NCI-H1105 (cell line): Measurements from ENCODE around the gene AKAP10.
"Not testable (repeated sequence)": the region's sequence is repeated elsewhere in the genome, so short reads cannot be mapped to it uniquely, and the experiment has no call there.

Experiments
- DNase-seq: peaks from one replicate; lab custom pipeline; 2025; lab: John Stamatoyannopoulos, UW

Gene AKAP10

DNA sequence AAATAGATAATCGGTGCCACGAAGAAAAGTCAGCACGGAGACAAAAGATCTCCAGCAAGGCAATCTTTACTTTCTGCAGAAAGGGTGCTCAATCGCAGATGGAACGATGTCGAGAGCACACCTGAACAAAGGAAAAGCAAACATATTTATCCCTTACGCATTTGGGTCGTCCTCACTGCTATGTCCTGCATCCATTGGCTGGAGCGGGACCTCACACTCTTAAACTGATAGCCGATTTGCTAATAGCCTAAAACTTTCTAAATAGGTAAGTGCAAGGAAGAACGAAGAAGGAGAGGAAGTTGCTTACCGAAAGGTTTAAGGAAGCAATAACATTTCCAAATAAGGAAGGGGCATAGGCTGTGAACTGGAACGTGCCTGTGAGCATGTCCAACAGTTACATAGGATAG, 1.2 kb upstream of the AKAP10 start:
- DNase-seq: no peak

DNA sequence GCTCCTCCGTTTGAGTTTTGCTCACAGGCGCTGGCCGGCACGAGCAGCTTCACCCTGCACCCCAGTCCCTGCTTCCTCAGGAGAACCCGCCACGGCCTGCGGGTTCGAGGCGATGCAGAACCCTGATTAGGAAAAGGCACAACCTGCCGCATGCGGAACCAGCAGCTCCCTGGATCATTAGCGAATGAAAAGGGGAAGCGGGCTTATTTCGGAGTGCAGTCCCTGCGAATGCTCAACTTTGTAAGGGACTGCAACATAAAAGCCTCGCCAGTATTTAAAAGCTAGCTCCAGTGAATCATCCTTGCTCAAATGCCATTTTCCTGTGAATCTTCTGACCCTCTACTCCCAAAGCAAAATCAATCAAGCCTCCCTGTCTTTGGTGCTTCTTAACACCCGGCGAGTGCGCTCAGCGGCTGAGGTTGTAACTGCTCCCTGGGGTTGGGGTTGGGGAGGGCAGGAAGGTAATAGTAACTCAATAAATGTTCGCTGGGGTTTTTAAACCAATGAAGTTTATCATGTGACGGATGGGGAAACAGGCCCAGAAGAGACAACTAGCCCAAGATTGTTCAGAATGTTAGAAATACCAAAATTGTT, 678 bp upstream of the AKAP10 start:
- DNase-seq: no peak

DNA sequence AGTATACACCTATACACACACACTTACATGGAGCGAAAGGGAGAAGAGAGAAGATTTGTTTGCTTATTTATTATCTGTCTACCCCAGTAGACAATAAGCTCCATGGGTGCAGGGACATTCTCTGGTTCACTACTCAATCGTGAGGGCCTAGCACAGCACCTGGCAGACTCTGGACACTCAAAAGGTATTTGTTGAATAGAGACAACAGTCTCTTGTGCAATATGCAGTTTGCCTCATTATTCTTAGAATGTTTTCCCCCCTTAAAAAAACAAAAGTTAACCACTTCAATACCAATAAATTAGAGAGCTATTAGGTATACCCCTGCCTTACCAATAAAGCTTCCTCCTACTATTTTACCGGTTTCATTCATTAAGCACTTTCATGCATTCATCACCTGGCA, 2.0 kb downstream of the AKAP10 start:
- DNase-seq: no peak

- DNase-seq: no peak
These were observed 4.5 kb downstream of the AKAP10 start for GRCh38 chr17:19973156-19973555.

GRCh38 chr17:19962954-19963353, 14.7 kb downstream of the AKAP10 start:
- not testable (repeated sequence) for DNase-seq

DNA sequence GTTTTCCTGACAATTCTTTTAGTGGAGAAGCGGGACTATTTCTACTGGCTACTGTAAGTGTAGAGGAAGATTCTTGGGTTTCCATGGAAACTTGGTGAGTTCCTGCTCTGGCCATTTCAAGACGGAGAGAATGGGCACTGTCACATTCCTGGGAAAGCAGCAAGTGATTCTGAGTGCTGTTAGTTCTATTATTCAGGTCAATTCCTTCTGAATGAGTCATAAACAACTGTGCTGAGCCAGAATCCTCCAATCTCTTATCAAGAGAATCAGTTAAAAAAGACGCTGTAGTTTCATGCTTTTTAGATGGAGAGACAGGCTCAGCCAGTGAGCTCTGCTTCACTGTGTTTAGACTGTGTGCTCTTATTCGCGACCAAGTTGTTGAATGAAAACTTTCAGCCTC, 19.6 kb downstream of the AKAP10 start:
- DNase-seq: no peak

DNA sequence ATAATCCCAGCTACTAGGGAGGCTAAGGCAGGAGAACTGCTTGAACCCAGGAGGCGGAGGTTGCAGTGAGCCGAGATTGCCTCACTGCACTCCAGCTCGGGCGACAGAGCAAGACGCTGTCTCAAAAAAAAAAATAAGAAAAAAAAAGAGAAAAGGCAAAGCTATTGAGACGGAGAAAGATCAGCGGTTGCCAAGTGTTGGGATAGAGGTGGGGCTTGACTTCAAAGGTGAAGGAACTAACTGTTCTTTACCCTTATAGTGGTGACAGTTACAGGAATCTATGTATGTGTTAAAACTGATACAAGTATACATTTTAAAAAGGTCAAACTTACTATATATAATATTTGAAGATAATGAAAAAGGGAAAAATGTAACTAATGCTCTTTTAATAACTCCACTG, 22.5 kb downstream of the AKAP10 start:
- DNase-seq: no peak

DNA sequence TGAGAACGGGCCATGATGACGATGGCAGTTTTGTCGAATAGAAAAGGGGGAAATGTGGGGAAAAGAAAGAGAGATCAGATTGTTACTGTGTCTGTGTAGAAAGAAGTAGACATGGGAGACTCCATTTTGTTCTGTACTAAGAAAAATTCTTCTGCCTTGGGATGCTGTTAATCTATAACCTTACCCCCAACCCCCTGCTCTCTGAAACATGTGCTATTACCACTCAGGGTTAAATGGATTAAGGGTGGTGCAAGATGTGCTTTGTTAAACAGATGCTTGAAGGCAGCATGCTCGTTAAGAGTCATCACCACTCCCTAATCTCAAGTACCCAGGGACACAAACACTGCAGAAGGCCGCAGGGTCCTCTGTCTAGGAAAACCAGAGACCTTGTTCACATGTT, 26.2 kb downstream of the AKAP10 start:
- DNase-seq: not testable (repeated sequence)

- DNase-seq: not testable (repeated sequence)
These were observed 26.9 kb downstream of the AKAP10 start for GRCh38 chr17:19950624-19951195.

DNA sequence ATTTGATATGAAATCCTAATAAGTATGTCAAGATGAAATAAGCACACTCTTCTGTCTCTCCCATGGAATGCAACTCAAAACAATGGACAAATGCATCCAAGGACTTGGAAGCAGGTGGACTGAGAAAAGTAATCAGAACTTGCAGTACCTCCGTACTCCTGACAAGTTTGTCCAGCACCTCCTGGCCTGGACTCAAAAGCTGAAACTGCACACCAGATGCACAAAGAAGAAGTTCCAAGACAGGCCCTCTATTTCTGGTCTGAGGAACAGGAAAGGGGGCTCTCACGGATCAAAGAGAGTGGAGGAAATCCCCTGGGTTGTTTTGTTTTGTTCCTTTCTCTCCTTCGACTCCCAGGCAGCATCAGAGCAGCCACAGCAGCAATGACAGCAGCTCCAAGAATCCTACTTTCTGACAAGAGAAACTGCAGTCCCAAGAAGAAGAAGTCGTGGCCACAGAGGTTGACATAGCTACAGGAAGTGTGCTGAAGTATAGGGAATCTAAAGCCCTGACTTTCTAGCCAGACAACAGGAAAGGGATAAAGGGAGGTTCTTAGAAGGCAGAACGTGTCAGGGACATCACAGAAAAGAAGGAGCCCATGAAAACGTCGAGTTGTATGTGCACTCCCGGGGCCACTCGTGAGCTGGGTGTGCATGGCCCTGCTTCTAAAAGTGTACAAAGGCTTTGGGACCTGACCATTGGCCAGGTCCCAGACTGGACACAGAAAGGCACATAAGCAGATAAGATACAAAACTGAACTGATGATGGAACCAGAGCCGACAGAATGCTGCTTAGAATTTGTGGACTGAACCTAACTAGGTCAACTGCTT, 29.3 kb downstream of the AKAP10 start:
- DNase-seq: no peak

DNA sequence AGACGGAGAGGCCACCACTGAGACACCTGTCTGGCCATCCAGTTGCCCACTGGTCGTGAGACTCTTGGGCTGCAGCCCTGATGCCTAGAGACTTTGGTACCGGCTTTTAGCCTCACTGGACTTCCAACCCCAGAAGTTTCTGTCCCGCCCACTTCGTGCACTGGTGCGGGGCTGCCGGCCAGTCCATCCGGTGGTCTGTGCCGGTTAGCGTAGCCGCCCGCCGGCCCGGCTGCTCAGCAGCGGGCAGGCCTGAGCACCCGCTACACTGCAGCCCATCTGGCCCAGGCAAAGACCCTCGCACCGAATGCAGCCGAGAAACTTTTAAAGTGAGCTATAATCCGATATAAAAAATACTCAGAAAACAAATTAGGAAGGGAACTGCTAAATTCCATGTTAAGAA, 30.7 kb downstream of the AKAP10 start:
- DNase-seq: no peak

DNA sequence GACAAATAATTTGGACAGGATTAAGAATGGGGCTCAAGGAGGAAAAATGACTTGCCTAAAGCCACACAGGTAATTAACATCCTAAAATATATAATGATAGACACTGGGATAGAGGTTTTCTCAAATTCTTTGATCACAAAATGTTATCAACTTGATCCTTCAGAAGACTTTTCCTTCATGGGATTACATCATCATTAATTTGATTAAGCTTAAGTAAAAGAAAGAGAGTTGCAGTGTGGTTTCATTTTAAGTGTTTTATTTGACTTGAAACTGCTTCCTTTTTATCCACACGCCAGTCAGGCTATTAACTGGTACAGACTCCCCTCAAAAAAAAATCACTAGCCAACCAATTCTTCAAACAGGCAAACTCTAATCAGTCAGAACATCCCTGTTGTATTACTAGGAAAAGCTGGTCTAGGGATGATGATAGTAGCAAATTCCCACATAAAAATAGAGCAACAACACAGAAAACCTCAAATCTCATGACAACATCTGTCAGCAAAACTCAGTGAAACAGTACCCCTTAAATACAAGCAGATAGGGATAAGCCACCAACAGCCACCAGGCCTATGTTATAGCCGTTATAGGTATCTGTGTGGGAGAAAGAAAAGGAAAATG, 32.5 kb downstream of the AKAP10 start:
- DNase-seq: no peak

DNA sequence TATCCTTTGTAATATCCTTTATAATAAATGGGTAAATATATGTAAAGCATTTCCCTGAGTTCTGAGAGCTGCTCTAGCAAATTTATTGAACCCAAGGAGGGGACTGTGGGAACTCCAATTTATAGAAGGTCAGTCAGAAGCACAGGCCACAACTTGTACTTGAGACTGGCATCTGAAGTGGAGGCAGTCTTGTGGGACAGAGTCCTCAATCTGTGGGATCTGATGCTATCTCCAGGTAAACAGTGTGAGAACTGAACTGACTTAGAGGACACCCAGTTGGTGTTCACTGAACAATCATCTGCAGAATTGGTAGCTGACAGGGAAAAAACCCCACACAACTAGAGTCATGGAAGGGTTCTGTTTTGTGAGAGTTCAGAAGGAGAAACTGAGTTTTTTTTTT, 34.0 kb downstream of the AKAP10 start:
- DNase-seq: no peak

- DNase-seq: no peak
These were observed 34.6 kb downstream of the AKAP10 start for GRCh38 chr17:19943026-19943425.

DNA sequence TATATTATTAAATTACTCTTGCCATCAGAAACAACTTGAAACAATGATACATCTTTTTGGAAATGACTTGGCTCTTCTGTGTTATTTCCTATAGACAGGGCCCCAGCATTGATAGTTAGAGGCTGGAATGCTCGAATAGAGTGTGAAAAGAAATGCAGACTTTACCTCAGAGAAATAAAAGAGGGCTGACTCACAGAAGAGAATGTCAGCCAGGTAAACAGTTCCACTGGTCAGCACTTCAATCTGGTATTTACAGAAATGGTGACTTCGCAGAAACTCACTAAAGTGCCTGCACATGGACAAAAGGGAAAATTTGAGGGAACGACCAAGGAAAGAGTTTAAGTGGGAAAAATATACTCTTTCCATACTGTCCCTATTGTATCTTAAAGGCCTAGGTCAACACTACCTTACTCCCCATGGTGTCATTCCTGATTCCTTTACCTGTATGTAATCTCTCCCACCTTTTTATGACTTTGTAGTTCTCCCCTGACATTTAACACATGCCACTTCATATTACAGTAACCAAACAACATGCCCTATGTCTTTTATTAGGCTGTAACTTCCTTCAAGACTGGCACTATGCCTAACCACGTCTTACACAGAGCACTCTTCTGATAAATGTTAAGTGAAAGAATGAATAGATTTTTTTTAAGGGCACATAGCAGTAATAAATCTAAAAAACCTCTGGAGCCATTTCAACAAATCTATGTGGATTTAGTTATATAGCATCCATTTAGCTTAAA, 36.7 kb downstream of the AKAP10 start:
- DNase-seq: no peak

DNA sequence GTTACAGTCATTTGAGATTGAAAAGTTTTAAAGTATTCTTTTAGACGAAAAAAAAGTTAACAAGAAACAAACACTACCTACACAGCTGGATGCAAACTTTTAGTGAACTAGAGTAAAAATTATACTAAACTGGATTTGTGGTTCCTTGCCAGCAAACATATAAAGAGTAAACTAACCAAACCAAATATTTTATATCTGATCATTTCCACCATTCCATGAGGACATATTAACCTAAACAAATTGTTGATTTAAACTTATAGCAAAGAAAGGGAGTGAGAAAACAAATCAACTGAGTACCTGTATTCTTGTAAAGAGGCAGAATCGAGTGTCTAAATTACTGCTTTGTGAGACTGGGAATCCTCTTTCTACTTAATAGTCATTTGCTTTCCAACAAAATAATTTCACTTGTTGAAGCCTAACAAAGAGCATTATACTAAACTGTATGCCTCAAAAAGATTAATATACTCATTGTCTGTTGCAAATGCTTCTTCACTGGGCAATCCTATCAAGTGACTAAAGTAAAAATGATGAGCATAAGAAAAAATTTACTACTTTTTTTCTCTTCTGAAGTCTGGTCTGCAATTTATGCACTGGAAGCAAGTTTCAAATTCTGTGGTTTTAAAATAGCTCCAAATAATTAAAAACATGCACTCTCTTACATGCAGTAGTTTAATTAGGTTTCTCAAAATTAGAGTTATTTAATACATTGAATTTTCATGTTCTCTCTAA, 37.5 kb downstream of the AKAP10 start:
- no peak for DNase-seq

DNA sequence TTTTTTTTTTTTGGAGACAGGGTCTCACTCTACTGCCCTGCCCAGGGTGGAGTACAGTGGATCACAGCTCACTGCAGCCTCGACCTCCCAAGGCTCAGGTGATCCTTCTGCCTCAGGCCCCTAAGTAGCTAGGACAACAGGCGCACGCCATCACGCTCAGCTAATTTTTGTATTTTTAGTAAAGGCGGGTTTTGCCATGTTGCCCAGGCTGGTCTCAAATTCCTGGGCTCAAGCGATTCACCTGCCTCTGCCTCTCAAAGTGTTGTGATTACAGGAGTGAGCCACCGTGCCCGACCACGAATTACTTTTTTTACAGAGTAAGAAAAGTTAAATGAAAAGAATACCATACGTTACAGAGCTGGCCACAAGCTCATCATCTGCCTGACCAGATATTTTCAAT, 38.9 kb downstream of the AKAP10 start:
- no peak for DNase-seq

DNA sequence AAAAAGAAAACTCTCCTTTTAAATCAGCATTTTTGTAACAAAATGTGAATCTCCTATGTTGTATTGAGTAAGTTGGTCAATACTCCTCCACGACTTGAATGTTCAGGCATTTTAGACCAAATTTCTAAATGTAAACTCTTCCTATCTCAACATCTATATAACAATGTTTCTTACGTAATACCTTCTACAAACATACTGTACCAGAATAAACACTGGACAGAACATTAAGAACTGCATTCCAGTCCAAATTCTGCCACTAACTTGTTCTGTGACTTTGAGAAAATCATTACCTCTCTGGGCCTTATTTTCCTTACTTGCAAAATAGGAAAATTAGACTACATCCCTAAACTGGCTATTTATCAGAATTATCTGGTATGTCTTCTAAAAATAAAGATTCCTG, 40.1 kb downstream of the AKAP10 start:
- DNase-seq: no peak

- no peak for DNase-seq
These were observed 42.5 kb downstream of the AKAP10 start for GRCh38 chr17:19935169-19935568.

- DNase-seq: no peak
These were observed 44.0 kb downstream of the AKAP10 start for GRCh38 chr17:19933628-19934027.

DNA sequence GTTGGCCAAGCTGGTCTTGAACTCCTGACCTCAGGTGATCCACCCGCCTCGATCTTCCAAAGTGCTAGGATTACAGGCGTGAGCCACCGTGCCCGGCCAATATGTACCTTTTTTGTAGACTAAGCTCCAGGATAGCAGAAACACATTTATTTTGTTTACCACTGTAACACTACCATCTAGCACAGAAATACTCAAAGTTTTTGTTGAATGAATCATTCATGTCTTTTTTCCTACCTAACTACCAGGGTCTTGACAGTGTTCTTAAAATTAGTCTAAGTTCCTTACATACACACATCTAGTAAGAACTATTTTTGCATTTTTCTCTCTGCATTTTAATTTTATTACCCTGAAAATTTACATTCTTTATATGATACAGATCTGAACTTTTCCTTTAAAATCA, 44.4 kb downstream of the AKAP10 start:
- no peak for DNase-seq

GRCh38 chr17:19928299-19928698, 49.3 kb downstream of the AKAP10 start:
- no peak for DNase-seq
